Glomerular visceral epithelial cell (primary cell): ENCODE measurements around the gene SYTL2.
A peak's percentile ranks its signal among the peaks of the same experiment; 100 is the strongest.

Experiments used
- DNase-seq: peaks from one replicate; pipeline ENCODE4 v3.0.0-alpha.2; 2016; ENCODE audit errors: extremely low spot score

SYTL2 gene

GRCh38 chr11:85652786-85653447 lies 158.0 kb downstream of the SYTL2 start:
- DNase-seq = no peak

- DNase-seq = no peak
These were observed 159.8 kb downstream of the SYTL2 start for GRCh38 chr11:85651118-85651517.

- DNase-seq = peak; percentile 83
These were observed 163.2 kb downstream of the SYTL2 start, which contains the start of gene TMEM126A for GRCh38 chr11:85647604-85648299. Gene TMEM126A, plus strand, starts transcription at chr11:85647967. Its CDS starts 2,289 bp downstream, at chr11:85650256.

- DNase-seq = no peak
These were observed 163.9 kb downstream of the SYTL2 start for GRCh38 chr11:85647078-85647477.
